PFSK-1 (cell line): ENCODE data around the gene IKZF2.

Experiments used
- FOXP2 ChIP-seq: optimal IDR thresholded peaks from 2 replicates; pipeline ENCODE3; 2011; ENCODE audit warnings: borderline replicate concordance, control low read depth, inconsistent platforms; ENCODE audit not compliant: insufficient read depth; ENCODE audit errors: extremely low read length, extremely low read depth
- POLR2AphosphoS5 ChIP-seq: IDR thresholded peaks from 2 replicates; pipeline ENCODE4 v1.6.1; 2012; ENCODE audit warnings: low read depth, mild to moderate bottlenecking, control low read depth, low read length, moderate library complexity
- SIN3A ChIP-seq: IDR thresholded peaks from 2 replicates; pipeline ENCODE4 v1.6.1; 2012; ENCODE audit warnings: mild to moderate bottlenecking, low read length, moderate library complexity, borderline replicate concordance; ENCODE audit not compliant: insufficient read depth
- TAF1 ChIP-seq: IDR thresholded peaks from 2 replicates; pipeline ENCODE4 v1.6.1; 2012; ENCODE audit warnings: low read length, control low read depth, borderline replicate concordance; ENCODE audit not compliant: insufficient read depth
- TF ChIP-seq, protein P1 (sequence below), 2 experiments: IDR thresholded peaks; 2 replicates each; pipeline versions ENCODE4 v1.6.1 to v1.8.0; 2011 to 2012; ENCODE audit warnings: low read depth in 2 of 2, low read length in 2 of 2, control low read depth in 1 of 2, inconsistent platforms in 1 of 2, mild to moderate bottlenecking in 1 of 2, moderate library complexity in 1 of 2; ENCODE audit not compliant: insufficient read depth in 1 of 2

Gene IKZF2

DNA sequence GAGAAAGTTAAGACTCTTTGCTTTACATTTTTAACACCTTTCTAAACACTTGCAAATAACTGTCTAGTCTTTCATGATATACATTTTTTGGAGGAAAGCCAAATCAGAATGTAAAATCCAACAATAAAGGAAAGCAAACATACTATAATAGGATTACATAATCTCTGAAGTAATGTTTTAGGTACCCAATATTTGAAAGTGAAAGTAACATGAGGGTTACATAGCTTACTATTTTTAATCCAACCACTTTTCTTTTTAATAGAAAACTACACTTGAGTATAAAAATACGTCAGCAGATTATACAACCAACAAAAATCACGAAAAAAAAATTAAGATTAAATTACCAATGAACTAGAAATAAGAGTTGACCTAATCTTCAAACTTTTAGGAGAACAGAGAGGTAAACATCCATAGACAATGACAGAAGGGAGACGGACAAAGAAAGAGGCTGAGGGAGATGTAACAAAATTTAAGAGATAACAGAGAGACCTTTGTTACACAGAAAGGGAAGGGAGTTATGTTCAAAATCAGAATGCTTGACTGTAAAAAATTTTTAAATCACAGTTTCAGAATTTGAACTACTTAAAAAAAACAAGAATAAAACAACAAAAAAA, 150.0 kb downstream of the IKZF2 start:
- TF ChIP-seq POLR2AphosphoS5 (no peak), FOXP2 (no peak), SIN3A (no peak), TAF1 (no peak)
- TF ChIP-seq, protein P1, sequence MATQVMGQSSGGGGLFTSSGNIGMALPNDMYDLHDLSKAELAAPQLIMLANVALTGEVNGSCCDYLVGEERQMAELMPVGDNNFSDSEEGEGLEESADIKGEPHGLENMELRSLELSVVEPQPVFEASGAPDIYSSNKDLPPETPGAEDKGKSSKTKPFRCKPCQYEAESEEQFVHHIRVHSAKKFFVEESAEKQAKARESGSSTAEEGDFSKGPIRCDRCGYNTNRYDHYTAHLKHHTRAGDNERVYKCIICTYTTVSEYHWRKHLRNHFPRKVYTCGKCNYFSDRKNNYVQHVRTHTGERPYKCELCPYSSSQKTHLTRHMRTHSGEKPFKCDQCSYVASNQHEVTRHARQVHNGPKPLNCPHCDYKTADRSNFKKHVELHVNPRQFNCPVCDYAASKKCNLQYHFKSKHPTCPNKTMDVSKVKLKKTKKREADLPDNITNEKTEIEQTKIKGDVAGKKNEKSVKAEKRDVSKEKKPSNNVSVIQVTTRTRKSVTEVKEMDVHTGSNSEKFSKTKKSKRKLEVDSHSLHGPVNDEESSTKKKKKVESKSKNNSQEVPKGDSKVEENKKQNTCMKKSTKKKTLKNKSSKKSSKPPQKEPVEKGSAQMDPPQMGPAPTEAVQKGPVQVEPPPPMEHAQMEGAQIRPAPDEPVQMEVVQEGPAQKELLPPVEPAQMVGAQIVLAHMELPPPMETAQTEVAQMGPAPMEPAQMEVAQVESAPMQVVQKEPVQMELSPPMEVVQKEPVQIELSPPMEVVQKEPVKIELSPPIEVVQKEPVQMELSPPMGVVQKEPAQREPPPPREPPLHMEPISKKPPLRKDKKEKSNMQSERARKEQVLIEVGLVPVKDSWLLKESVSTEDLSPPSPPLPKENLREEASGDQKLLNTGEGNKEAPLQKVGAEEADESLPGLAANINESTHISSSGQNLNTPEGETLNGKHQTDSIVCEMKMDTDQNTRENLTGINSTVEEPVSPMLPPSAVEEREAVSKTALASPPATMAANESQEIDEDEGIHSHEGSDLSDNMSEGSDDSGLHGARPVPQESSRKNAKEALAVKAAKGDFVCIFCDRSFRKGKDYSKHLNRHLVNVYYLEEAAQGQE (IDR thresholded peaks at IDR 0.05; ENCODE audit: insufficient read depth in 1 of 2, low read depth in 2 of 2, low read length in 2 of 2): no peak

DNA sequence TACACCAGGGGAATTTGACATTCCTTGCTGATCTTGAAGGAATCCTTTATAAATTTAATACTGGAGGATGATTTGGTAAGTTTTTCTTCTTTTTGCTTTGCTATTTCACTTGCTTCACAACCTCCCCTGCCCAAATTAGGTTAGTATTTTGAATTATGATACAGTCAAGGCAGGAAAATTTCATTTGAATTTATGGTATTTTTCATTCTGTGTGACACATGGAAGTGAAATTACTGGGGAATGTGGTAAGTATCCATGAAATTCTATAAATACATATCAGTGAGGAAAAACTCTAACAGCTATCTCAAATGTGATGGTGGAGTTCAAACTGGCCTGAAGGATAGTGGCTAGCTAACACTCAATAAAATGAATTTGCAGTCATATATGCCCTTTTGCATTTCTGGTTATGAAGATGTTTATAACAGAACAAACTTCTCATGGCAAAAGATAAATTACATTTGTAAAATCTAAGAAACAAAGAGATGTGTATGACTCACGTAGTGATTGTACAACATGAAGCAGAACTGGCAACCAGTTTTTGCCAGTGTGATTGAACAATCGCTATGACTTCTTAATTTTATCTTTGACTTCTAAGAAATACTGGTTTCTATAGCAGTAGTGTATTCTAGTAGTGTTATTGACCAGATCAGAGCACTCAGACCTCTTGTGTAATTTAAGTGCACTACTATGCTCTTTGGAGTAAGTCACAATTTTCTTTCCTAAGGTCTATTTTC, 152.6 kb downstream of the IKZF2 start:
- TF ChIP-seq, protein P1 (IDR thresholded peaks at IDR 0.05; ENCODE audit: insufficient read depth in 1 of 2, low read depth in 2 of 2, low read length in 2 of 2): no peak
- TF ChIP-seq SIN3A (no peak), FOXP2 (no peak)

DNA sequence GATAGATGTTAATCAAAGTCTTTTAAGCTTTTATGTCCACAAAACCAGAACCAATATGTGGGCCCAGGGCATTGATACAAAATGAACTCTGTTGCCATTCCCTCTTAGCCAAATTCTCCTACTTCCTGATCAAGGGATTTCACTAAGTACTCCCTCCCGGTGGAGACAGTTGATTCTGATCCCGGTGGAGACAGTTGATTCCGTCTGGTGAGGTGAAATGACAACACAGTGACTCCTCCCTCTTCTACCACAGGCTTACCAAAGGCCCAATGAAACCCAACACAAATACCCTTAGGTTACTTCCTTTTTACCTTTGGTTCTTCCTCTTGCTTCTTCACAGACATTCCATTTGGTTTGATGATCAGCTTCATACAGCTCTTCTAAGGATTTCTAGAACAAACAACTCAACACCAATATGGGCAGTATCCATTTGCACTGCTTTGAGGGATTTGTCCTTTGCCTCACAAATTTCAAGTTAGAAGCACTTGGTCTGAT, 153.8 kb downstream of the IKZF2 start:
- TF ChIP-seq SIN3A: no peak
- no peak for TF ChIP-seq POLR2AphosphoS5
- TF ChIP-seq, protein P1 (IDR thresholded peaks at IDR 0.05; ENCODE audit: insufficient read depth in 1 of 2, low read depth in 2 of 2, low read length in 2 of 2): no peak

DNA sequence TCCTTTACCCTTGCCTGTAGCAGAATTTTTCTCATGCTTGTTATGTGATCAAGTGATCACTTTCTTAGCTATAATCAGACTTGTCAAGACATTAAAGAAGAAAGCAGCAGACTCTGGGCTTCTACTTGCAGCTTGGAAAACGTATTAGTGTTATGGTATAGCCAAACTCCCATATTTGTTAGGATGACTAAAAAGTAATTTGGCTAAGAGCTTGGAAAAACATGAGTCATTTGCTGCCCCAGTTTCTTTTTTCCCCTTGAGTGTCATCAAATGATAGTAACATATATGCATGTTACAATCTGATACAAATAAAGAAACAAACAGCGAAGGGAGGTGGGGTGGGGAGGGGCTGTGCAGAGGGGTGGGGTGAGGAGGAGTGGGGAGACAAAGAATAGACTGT, 155.5 kb downstream of the IKZF2 start:
- TF ChIP-seq, protein P1 (IDR thresholded peaks at IDR 0.05; ENCODE audit: insufficient read depth in 1 of 2, low read depth in 2 of 2, low read length in 2 of 2): no peak
- TF ChIP-seq TAF1 (no peak), POLR2AphosphoS5 (no peak)

DNA sequence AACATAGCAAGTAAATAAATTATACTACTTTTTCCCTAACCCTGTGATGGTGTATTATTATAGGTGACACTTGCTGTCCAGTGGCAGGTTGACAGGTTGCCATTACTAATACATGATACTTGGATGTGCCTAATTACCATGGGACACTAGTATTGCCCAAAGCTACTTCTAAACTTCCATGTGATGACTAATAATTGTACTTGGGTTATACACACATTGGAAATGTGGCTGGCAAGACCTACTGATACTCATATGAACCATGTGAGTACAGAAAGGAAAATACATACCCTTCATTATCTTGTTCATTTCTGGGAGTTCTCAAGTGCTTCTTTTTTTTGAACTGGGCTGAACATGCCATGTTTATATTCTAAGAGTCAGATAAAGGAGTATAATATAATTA, 156.4 kb downstream of the IKZF2 start:
- TF ChIP-seq FOXP2: no peak
- TF ChIP-seq TAF1: no peak
- no peak for TF ChIP-seq SIN3A
- TF ChIP-seq POLR2AphosphoS5: no peak
- TF ChIP-seq, protein P1 (IDR thresholded peaks at IDR 0.05; ENCODE audit: insufficient read depth in 1 of 2, low read depth in 2 of 2, low read length in 2 of 2): no peak
